ENCODE results near the gene APOBEC4.

The APOBEC4 gene

DNA sequence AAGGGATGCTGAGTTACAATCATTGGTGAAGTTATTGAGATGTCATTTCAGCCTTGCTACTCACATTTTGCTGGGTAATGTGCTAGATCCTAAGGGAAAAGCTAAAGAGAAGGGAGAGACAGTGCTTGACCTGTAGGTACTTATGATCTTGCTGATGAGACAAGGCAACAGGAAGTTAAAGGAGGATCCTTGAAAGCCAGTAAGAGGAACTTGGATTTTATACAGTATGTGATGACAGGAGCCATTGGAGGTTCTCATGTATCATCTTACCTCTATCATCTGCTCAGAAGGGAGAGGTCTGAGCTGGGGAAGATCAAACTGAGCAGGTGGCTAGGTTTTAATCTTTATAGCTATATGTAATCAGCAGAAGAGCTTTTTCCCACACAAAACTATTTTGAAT, 6.3 kb downstream of the APOBEC4 start:
- no peak for DNase-seq (ENCODE audit: low read depth)
- TF ChIP-seq, protein P1, sequence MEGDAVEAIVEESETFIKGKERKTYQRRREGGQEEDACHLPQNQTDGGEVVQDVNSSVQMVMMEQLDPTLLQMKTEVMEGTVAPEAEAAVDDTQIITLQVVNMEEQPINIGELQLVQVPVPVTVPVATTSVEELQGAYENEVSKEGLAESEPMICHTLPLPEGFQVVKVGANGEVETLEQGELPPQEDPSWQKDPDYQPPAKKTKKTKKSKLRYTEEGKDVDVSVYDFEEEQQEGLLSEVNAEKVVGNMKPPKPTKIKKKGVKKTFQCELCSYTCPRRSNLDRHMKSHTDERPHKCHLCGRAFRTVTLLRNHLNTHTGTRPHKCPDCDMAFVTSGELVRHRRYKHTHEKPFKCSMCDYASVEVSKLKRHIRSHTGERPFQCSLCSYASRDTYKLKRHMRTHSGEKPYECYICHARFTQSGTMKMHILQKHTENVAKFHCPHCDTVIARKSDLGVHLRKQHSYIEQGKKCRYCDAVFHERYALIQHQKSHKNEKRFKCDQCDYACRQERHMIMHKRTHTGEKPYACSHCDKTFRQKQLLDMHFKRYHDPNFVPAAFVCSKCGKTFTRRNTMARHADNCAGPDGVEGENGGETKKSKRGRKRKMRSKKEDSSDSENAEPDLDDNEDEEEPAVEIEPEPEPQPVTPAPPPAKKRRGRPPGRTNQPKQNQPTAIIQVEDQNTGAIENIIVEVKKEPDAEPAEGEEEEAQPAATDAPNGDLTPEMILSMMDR (conservative IDR thresholded peaks at IDR 0.05; ENCODE audit: control insufficient read depth, insufficient read depth, low read depth, low read length) = no peak

DNA sequence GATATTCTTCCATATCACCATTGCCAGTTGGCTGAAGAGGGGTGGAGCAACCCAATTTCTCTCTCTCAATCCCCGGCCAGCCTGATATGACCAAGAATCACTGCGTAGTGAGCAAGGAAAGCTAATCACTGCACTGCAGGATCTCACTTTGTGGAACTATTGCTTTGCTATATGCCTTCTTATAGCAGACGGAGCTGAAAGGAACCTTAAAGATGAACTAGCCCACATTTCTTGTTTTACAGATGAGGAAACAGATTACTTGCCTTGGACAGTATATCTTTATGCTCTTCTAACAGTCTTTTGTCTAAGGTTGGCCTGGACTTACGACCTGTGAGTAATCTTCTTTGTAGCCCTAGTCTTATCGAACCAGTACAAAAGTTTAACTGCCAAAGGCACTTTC, 7.6 kb downstream of the APOBEC4 start:
- TF ChIP-seq, protein P1 (conservative IDR thresholded peaks at IDR 0.05; ENCODE audit: control insufficient read depth, insufficient read depth, low read depth, low read length) = no peak
- DNase-seq (ENCODE audit: low read depth) = no peak

More for the DNA sequence above, 6.3 kb downstream of the APOBEC4 start:
- no peak overlapping the region for H3K4me3 ChIP-seq (ENCODE audit: control insufficient read depth, low read depth, low read length)

DNA sequence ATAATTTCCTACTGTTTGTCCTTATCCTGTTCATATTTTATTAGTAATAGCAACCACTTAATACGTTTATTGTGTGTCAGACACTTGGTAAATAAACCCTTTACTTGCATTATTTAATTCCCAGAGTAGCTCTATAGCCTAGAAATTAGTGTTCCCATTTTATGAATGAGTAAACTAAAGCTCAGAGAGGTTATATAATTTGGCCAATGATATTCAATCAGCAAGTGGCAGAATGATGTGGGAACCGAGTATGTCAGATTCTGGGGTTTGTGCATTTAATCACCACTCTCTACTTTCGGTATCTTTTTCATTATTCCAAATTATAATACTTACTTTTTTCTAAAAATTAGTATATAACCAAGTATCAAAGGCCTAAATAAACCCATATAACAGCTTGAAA, 10.9 kb downstream of the APOBEC4 start:
- TF ChIP-seq, protein P1 (conservative IDR thresholded peaks at IDR 0.05; ENCODE audit: control insufficient read depth, insufficient read depth, low read depth, low read length) = no peak
- no peak overlapping the region for H3K4me3 ChIP-seq (ENCODE audit: control insufficient read depth, low read depth, low read length)
- DNase-seq (ENCODE audit: low read depth) = no peak

More for the DNA sequence above, 7.6 kb downstream of the APOBEC4 start:
- H3K4me3 ChIP-seq (ENCODE audit: control insufficient read depth, low read depth, low read length) = no peak overlapping the region

DNA sequence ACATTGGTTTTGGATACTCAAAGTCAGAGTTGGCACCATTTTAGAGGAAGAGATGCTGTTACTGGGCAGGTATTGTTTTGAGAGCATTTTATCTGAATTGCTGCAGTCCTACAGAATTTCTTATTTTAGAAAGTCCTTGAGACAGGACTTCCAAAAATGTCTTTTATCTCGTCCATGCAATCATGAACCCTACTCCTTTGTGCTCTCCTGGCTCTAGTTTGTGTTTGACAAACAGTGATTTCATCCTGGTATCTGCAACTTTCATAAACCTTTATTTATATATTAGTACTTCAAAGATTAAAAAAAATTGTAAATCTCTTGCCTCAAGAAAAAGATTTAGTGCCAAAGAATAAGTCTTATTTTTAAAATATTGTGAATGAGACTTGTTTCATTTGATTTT, 12.9 kb downstream of the APOBEC4 start:
- TF ChIP-seq, protein P1 (conservative IDR thresholded peaks at IDR 0.05; ENCODE audit: control insufficient read depth, insufficient read depth, low read depth, low read length) = no peak
- no peak for DNase-seq (ENCODE audit: low read depth)
- H3K4me3 ChIP-seq (ENCODE audit: control insufficient read depth, low read depth, low read length) = no peak overlapping the region

DNA sequence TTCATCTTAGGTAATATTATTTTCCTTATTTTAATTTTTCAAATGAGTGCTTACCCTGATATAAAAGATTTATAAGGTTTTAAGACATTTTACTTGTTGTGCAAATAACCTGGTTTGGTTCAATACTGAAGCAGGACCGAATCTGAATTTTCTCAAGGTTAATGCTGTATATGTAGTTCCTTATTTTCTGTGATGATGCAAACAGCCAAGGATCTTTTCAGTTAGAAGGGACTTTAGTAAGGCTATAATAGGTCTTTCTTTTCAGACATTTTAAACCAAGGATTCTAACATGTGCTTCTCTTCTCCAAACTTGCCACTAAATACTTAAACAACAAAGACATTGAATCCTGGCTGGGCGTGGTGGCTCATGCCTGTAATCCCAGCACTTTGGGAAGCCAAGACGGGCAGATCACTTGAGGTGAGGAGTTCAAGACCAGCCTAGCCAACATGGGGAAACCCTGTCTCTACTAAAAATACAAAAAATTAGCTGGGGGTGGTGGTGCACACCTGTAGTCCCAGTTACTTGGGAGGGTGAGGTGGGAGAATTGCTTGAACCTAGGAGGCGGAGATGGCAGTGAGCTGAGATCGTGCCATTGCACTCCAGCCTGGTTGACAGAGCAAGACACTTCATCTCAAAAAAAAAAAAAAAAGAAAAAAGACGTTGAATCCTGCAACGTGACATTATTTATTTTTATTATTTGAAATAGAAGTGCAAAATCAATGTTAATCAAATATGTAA, 14.3 kb downstream of the APOBEC4 start:
- TF ChIP-seq, protein P1 (conservative IDR thresholded peaks at IDR 0.05; ENCODE audit: control insufficient read depth, insufficient read depth, low read depth, low read length) = no peak
- DNase-seq (ENCODE audit: low read depth) = no peak
- H3K4me3 ChIP-seq (ENCODE audit: control insufficient read depth, low read depth, low read length) = no peak overlapping the region

DNA sequence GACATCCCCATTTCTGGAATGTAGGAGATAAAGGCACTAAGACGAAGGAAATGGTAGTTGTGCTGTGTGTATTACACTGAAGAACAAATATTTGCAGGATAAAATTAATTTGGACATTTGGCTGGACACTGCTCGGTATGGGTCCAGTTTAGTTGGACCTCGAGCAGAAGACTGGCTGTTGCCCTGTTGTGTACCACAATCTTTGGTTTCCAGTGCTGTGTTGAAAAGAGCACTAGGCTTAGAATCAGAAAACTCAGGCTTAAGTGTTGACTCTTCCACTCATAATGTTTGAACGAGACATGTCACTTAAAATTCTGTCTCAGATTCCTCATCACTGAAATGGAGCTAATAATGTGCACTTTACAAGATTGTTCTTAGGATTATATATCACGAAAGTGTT, 16.3 kb downstream of the APOBEC4 start:
- DNase-seq (ENCODE audit: low read depth) = no peak
- TF ChIP-seq, protein P1 (conservative IDR thresholded peaks at IDR 0.05; ENCODE audit: control insufficient read depth, insufficient read depth, low read depth, low read length) = no peak
- peak overlapping the region; percentile 82 for H3K4me3 ChIP-seq (ENCODE audit: control insufficient read depth, low read depth, low read length)

Measured in fibroblast of mammary gland (primary cell).